Measurements from ENCODE around the gene PNLIPRP3.

PNLIPRP3 gene

GRCh38 chr10:116510565-116510964 lies 82.9 kb downstream of the PNLIPRP3 start:
- DNase-seq (ENCODE audit: low read depth): no peak

DNA sequence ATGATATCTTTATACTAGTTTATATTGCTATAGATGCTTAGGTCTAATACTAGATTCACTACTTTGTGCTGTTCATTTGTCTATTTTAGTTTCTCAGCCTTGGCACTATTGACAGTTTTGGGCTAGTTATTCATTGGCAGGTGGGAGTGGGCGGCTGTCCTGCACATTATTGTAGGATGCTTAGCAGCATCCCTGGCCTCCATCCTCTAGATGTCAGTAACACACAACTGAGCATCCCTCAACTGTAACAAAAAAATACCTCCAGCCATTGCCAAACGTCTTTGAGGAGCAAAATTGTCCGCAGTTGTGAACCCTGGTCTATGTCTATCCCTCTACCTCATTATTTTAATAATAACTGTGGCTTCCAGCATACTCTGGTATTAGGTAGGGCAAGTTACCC lies 83.7 kb downstream of the PNLIPRP3 start:
- DNase-seq (ENCODE audit: low read depth): no peak

GRCh38 chr10:116521424-116522290 lies 94.0 kb downstream of the PNLIPRP3 start:
- no peak for DNase-seq (ENCODE audit: low read depth)

DNA sequence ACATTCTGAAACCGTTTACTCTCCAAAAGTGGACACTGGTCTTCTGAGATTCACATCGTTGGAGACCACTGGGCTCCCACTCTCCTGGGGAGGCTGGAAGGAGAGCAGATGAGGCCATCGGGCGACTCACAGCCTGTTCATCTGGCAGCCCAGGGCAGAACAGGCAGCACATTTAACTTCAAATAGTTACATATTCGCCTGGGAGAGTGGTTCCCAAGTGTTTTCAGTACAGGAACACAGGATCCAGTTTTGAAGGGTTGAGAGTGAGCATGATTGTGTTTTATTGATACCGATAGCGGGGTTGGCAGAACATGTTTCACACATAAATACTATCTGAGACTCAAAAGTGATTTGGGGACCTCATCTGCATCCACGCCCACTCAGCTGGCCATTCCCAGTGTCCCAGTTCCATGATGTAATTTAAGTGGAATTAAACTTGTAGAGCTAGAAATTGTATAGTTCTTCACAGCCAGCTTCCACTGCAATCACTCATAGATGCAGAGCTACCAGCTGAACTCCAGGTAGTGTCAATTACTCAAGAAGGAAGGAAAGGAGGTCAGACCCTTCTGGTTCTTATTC lies 95.2 kb downstream of the PNLIPRP3 start:
- DNase-seq (ENCODE audit: low read depth): no peak

DNA sequence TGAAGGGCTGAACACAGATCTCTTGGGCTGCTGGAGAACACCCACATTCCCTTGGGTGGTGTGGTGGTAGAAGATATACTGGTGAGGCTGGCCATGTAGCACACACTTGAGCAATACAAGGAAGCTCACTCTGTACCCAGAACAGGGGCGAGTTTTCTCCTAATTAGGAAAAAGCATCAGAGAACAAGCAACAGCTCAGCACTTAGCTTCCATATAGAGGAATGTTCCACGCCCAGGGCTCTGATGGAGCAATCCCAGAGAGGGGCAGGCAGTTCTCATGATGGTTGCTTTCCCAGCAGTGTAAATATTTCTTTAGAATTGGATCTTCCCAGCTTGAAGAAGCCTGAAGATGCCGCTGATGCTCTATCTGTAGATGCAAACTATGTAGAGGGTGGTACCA lies 97.1 kb downstream of the PNLIPRP3 start:
- DNase-seq (ENCODE audit: low read depth): no peak

DNA sequence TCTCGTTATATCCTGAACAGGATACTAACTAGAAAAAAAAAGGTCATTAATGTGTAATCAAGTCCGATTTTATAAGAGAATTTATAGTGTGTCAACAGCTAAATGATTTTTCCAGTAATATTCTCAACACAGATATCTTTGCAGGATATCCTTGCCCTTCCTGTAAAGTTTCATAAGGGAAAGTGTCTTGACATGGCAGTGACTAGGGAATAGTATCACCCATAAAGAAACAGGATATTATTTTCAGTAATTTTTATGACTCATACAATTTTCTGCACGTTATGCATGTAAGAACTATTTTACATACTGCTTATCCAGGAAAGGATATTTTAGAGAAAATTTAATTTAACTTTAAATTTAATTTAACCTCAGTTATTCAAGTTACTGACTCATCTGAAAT lies 98.6 kb downstream of the PNLIPRP3 start:
- DNase-seq (ENCODE audit: low read depth): no peak
